GM19240 (cell line): ENCODE data around the gene RHEX.

Source experiments
- DNase-seq: peaks from one replicate; pipeline ENCODE4 v3.0.0; 2011; ENCODE audit warnings: low spot score; ENCODE audit not compliant: insufficient read length

The RHEX gene

GRCh38 chr1:206116191-206116872, 63.4 kb downstream of the RHEX start:
- DNase-seq = no peak

DNA sequence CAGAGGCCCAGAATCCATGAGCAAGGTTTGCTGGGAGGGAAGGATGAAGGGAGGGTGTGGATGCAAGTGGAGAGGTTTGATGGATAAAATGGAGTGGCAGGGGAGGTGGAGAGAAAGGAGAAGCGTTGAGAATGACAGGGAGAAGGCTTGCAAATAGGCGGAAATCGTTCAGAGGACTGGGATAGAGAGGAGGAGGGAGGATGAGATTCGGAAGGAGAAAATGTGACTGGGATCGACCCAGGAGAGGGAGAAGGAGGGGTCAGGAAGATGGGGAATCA, 63.8 kb downstream of the RHEX start:
- DNase-seq = no peak

DNA sequence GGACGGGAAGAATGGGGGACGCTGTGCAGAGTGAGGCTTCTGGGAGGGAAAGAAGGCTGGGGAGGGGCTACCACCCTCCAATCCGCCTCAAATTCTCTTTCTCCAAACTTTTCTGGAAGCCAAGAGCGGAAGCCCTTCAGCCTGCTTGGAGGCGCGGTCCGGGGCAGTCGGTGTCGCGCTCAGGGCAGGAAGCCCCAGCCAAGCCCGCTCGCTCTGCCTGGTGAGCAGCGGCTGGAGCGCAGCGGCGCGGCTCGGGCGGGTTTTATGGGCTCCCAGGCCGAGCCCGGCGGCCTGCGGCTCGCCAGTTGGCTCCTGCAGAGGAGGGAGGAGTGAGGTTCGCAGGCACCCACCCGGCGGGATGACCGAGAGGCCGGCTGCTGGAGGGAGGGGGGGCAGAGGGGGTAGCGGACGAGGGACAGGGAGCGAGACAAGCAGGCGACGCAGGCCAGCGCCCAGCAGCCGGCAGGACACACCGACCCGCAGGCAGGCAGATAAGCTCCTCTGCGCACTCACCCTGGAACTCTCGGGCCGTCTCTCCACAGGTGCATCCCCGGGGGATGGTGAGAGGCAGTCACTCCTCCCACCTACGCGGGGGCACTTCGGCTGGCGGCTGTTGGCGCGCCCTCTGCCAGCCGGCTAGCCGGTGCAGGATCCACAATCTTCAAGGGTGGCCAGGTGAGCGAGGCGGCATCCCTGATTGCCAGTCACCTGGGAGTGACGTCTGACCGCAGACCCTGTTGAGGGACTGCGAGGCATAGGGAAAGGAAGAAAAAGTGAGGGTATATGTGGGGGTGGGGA, 64.4 kb downstream of the RHEX start, which contains the start of gene AVPR1B:
TSS of gene AVPR1B (minus strand) at position 238 of the 798 bp plus-strand sequence. CDS start 498 bp downstream, outside the sequence.
- DNase-seq = no peak

GRCh38 chr1:206120406-206120805, 67.4 kb downstream of the RHEX start:
- no peak for DNase-seq

GRCh38 chr1:206121269-206121668, 68.3 kb downstream of the RHEX start:
- no peak for DNase-seq

- DNase-seq = no peak
Observed at GRCh38 chr1:206122686-206123085, 69.7 kb downstream of the RHEX start.

- DNase-seq = no peak
Observed at GRCh38 chr1:206125346-206125745, 72.4 kb downstream of the RHEX start.

DNA sequence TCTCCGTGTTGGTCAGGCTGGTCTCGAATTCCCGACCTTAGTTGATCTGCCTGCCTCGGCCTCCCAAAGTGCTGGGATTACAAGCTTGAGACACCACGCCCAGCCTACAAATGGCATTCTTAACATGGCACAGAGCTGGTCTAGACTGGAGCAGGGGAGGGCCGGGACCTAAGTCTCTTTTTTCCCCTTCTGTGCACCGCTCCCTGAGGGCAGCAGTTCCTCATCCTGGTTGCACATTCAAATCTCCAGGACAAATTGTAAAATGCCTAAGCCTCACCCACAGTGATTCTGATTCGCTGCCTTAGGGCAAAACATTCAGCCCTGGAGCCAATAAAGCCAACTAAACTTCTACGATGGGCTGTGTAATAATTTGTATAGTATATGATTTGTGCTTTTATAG, 74.4 kb downstream of the RHEX start:
- no peak for DNase-seq

GRCh38 chr1:206128196-206128595, 75.2 kb downstream of the RHEX start:
- no peak for DNase-seq

DNA sequence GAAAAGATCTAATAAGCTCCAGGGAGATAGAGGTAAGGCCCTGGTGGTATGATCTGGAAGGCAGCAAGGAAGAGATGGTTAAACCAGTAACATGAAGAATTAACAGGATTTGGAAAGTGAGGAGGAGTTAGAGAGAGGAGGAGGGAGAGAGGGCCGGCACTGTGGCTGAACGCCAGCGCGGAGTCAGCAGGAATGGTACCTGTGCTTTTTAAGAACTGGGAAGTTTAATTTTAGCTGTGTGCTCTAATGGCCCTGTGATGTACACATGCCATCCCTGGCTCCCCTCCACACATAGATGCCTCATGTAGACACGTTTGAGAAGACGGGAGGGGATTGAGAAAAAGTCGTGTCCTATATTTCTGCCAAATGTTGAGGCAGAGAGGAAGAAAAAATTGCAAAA, 78.1 kb downstream of the RHEX start:
- no peak for DNase-seq

DNA sequence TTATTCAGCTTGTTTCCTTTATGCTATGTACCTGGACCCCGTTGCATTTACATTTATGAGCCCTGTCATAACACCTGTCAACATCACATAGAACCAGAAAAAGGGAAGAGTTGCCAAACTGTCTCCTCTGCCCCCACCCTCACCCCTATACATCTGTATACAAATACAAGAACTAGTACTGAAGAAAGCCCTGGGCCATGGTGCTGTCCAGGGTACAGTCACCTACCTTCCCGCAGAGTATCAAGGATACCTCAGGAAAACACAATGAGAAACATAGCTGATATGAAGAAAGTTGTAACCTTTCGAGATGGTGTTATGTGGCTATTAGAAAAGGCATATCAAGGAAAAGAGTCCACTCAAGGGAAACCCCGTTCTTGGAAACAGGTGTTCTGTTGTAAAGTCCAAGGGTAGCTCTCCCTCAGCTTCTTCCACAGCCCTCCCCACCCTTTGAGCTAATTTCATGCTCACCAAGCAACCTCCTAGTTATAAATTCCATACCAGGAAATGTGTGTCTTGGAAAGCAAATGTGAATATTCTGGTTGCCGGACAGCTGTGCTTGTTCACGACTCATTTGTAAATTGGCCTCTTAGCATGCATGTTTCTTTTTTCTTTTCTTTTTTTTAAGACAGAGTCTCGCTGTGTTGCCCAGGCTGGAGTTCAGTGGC, 80.9 kb downstream of the RHEX start:
- no peak for DNase-seq

GRCh38 chr1:206135248-206135647, 82.3 kb downstream of the RHEX start:
- no peak for DNase-seq

DNA sequence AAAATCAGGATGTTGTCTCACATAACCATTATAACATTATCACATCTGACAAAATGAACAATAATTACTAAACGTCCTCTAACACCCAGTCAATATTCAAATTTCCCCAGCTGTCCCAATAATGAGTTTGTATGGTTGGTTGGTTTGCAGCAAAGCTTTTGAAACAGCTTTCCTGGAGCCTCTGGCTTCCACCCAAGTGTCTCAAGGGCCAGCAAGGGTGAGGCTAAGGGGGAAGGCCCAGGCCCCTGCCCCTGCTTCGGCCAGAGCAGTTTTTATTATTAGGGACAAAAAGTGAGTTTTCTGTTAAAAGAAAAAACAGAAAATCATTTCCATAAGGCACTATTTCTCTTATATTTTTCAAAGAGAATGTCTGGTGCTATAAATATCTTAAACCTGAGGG, 83.3 kb downstream of the RHEX start:
- DNase-seq = no peak

GRCh38 chr1:206142011-206142410, 89.0 kb downstream of the RHEX start:
- no peak for DNase-seq

- DNase-seq = no peak
Observed at GRCh38 chr1:206142770-206143169, 89.8 kb downstream of the RHEX start.

GRCh38 chr1:206143537-206144172, 90.7 kb downstream of the RHEX start:
- no peak for DNase-seq

GRCh38 chr1:206144605-206145004, 91.6 kb downstream of the RHEX start:
- DNase-seq = no peak

GRCh38 chr1:206145771-206146290, 92.9 kb downstream of the RHEX start:
- DNase-seq = no peak
